Measurements from ENCODE around the gene PPFIBP2.
A peak's percentile ranks its signal among the peaks of the same experiment; 100 is the strongest.

PPFIBP2 gene

GRCh38 chr11:7600205-7600775 lies 86.5 kb downstream of the PPFIBP2 start:
- peak; percentile 89 for DNase-seq (ENCODE audit: low spot score)

DNA sequence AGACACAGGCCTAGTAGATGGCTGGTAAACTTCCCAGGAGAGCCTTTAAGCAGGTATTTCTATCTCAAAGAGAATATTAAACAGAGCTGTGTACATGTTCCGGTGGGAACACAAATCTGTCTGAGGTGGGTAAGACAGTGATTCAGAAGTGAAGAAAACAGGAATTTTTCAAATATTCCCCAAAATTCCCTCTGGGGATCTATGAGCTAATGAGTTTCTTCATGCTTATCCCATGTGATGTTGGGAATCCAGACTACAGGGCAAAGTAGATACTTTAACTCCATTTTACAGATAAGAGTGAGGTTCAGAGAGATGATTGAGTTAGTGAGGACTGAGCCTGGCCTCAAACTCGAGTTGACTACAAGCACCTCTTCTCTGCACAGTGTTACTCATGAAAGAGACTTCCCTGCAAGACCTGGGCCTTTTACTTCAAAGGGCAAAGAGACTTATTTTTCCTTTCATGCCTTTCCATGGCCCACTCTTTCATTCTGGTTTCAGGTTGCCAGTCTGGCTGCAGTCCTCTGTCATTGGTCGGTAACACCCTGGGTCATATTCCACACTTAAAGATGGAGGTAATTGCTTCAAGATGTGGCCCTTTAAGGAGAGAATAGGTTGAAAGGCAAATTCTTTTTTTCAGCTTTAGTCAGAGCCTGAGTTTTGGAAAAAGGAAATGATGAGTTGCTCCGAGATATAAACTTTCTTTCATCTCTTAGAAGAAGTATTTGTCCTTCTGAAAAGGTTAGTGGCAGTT lies 89.4 kb downstream of the PPFIBP2 start:
- no peak for DNase-seq (ENCODE audit: low spot score)

DNA sequence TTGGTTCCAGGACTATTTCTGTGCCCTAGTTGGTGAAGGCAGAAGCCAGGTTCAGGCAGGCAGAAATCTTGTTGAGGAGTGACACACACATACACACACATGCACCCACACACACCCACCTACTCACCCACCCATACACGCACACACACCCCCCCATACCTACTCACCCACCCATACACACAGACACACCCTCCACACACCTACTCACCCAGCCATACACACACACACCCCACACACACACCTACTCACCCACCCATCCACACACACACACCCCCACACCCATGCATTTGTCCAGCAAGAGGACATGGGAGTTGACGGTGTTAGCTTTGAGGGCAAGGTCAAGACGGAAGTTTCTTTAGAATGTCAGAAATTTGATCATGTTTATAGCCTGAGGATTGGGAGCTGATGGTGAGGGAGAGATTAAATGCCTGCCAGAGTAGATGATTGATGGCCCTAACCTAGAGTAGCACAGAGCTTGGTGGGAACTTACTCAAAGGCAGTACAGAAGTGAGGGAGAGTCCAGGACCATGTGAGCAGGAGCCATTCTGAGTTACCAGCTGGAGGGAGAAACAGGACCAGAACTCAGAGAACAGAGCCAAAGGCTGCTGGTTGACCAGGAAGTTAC lies 90.6 kb downstream of the PPFIBP2 start:
- no peak for DNase-seq (ENCODE audit: low spot score)

DNA sequence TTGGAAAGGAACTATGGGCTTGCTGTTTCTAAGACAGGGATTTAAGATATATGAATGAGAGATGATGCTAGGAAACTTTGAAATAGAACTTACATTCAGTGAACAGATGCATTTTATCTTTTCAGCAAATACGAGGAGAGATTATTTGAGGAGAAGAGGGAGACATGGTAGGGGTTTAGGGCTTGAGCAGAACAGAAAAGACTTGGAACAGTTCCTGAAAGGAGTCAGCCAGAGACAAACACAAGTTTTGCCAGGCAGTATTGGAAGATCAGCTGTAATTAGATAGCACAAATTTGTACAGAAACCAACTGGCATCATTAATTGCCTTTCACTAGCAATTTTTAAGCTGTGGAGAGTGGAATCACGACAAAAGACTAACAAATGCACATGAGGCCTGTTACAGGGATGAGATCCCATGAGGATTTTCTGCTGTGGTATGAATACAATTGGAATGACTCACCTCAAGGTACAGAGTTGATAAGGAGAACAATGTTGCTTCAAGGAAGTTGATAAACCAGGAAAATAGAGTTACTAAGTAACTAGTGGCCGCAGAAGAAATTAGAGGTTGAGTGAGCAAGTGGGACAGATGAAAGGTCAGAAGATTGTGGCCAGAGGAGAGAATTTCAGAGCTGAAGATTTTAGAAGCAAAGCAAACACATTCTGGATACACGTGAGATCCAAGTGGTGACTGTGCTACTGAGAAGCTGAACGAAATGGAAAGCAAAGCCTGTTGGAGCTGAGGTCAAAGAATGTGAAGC lies 91.6 kb downstream of the PPFIBP2 start:
- no peak for DNase-seq (ENCODE audit: low spot score)

DNA sequence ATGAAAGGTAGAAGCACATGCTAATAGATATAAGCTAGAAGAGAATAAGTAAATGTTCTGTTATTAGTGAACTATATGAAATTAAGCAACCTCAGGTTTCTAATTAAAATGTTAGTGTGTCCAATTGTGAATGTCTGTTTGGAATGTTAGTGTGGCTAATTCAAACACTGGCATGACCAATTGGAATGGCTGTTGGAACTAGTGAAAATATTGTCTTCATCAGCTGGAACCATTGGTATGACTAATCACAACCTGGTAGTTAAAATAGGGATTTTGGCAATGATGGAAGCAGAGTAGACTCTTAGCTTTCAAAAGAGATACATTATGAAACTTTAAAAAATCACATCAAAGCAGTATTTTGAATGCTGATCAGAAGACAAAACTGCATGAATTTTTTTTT lies 92.7 kb downstream of the PPFIBP2 start:
- DNase-seq (ENCODE audit: low spot score) = no peak

GRCh38 chr11:7609015-7609414 lies 95.2 kb downstream of the PPFIBP2 start:
- DNase-seq (ENCODE audit: low spot score) = no peak

DNA sequence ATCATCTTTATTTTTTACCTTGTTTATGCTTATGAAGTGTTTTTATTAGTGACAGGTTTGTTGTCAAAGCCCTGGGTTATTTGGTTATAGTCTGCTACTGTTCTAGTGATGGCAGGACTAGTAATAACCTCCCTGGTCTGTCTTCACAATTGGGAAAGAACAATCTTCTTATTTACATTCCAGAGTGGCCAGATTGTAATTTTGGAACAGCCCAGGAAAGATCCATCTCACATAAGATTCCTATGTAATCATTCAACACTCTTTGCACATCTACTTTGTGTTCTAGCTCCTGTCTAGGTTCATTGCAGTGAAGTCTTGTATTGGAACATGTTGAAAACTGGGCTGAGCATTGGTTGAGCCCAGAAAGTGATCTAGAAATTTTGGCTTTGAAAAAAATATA lies 95.7 kb downstream of the PPFIBP2 start:
- no peak for DNase-seq (ENCODE audit: low spot score)

GRCh38 chr11:7610393-7610792 lies 96.6 kb downstream of the PPFIBP2 start:
- DNase-seq (ENCODE audit: low spot score) = no peak

DNA sequence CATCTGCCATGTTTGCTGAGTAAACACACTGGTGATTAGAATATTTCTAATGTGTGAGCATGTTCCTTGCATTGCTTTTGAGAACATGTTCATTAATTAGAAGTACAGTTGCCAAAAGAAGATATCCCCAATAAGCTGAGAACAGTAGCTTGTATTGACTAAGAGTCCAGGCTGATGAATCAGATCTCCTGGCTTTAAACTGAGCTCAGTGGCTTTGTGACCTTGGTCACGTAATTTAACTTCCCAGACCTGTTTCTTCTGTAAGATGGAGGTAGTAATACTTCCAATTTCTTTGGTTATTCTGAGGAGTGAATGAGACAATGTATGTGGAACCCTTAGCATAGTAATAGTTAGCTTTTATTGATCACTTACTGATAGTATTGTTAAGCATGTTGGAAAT lies 97.6 kb downstream of the PPFIBP2 start:
- DNase-seq (ENCODE audit: low spot score) = no peak

DNA sequence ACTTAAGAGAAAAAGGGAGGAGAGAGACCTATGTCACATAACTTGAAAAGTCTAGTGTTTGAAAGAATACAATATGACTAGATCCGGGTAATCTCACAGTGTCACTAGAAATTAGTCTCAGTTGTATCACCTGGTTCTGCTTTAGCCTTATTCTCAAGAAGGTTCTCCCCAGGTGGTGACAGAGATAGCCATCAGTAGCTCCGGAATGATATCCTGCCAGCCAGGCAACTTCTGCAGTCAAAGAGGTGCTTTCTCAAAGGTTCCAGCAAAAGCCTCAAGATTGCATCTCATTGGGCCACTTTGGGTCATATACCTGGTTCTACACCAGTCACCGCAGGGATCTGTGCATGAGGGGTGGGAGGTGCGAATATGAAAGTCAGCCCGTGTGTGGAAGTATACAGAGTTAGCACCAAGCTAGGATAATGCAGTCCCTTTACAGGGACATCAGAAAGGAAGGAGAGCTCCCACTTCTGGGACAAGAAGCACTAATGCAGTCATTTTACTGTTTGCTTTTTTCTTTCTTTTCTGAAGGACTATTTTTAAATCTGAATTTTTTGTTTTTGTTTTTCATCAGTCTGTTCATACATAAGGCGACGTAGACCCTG lies 98.4 kb downstream of the PPFIBP2 start:
- no peak for DNase-seq (ENCODE audit: low spot score)

GRCh38 chr11:7612661-7613393 lies 99.0 kb downstream of the PPFIBP2 start:
- DNase-seq (ENCODE audit: low spot score) = peak; percentile 25

GRCh38 chr11:7613394-7613720 lies 99.6 kb downstream of the PPFIBP2 start:
- DNase-seq (ENCODE audit: low spot score) = no peak

- DNase-seq (ENCODE audit: low spot score) = no peak
Measured at GRCh38 chr11:7614656-7615055, 100.9 kb downstream of the PPFIBP2 start.

DNA sequence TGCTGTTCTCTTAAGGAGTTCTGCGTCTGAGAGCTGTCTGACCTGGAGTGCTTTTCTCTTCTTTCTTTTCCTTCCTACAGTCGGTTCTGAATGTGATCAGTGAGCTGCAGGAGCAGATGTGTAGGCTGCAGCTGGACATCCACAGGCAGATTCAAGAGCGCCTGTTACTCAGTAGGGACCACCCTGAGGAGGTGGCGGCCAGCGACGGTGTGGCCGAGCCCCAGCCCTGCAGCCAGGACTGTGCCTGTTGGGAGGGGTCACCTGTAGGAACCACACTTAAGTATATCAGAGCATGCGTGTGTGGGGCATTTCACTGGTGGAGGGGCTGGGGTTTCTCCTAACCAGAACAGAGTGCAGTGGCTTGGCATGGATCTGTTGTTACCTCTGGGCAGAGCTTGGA lies 103.2 kb downstream of the PPFIBP2 start:
- DNase-seq (ENCODE audit: low spot score) = no peak

GRCh38 chr11:7619322-7619721 lies 105.5 kb downstream of the PPFIBP2 start:
- no peak for DNase-seq (ENCODE audit: low spot score)

DNA sequence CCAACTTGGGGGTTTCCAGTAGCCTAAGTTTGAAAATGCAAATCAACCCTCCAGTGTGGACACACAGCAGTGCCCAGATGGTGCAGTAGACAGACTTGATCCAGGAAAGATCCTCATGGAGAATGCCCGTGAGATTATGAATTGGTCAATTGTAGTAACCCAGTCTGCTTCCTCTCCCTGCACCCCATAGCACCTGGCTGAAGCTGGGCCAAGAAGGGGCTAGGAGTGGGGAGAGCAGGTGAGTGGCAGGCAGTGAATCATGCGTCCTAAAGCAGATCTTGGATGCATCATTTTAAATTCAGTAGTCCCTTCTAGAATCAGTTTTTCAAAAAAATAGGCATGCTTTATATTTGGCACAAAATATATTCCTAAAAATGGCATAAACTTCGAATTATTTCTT lies 107.3 kb downstream of the PPFIBP2 start:
- DNase-seq (ENCODE audit: low spot score) = no peak

DNA sequence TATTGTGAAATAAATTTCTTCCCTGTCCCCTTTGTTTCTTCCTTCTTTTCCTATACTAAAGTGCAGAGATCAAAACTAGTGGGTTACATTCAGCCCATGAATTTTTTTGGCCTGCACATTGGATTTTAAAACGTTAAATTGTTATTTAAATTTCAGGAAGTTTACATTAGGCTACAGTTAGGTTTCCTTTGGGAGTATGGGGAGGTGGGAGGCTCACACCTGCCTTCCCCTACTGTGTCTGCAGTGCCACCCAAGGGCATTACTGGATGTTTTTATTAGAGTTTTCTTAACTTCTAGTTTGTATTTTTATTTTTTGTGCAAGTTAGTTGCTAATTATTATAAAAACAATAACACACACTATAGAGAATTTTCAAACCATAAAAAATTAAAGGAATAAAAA lies 107.8 kb downstream of the PPFIBP2 start:
- no peak for DNase-seq (ENCODE audit: low spot score)

DNA sequence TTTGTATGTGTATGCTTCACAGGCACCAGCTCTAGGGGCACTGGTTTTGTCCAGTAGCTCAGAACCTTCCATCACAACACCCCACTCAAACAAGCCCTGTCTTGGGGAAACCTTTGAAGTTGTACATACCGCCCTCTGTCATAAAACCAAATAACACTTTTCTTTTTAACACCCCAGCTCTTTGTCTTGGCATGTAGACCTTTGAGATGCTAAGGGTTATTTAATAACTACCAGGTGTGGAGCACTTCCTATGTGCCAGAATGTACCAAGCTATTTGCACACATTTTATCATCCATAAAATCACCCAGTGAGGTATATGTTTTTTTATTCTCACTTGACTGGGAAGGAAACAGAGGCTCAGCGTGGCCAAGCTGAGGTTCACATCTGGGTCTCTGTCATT lies 108.9 kb downstream of the PPFIBP2 start:
- DNase-seq (ENCODE audit: low spot score) = no peak

GRCh38 chr11:7628660-7629059 lies 114.9 kb downstream of the PPFIBP2 start:
- no peak for DNase-seq (ENCODE audit: low spot score)

- DNase-seq (ENCODE audit: low spot score) = no peak
Measured at GRCh38 chr11:7630002-7630401, 116.2 kb downstream of the PPFIBP2 start.

- DNase-seq (ENCODE audit: low spot score) = no peak
Measured at GRCh38 chr11:7632211-7632610, 118.4 kb downstream of the PPFIBP2 start.

- no peak for DNase-seq (ENCODE audit: low spot score)
Measured at GRCh38 chr11:7635137-7635536, 121.3 kb downstream of the PPFIBP2 start.
